WTC11 (cell line): Measurements from ENCODE around the gene GASK1A. TPM values are rescaled to one million over a fixed set of nuclear protein-coding genes. Genes with fewer than 3 reads are reported as not detected.

Experiments
- ATAC-seq: fragments of 200-7000 bp; cut with Tn5 transposase; 2 replicates; pipeline ENCODE4 v1.10.0; 2021; ENCODE audit warnings: mild to moderate bottlenecking, moderate library complexity
- CTCF ChIA-PET: fragments of 300-600 bp; sonication (Branson Sonifier 250); formaldehyde crosslinking; loops from one replicate; lab custom pipeline; 2021; ENCODE audit warnings: antibody characterized with exemption; lab: Charles Lee
- POLR2A ChIA-PET: fragments of 350-600 bp; sonication (Branson Sonifier 250); formaldehyde crosslinking; loops from one replicate; lab custom pipeline; 2021; ENCODE audit warnings: antibody characterized with exemption; lab: Charles Lee
- DNase-seq: peaks from one replicate; pipeline ENCODE4 v3.0.0; 2021; ENCODE audit warnings: low spot score
- H3K27ac Mint-ChIP-seq: 2 replicates; pipeline ENCODE4 v1.8.0; 2021; ENCODE audit warnings: mixed read lengths
- H3K27me3 Mint-ChIP-seq: 2 replicates; pipeline ENCODE4 v1.8.0; 2021; ENCODE audit warnings: low read depth, mild to moderate bottlenecking, moderate library complexity, mixed read lengths
- H3K36me3 Mint-ChIP-seq: 2 replicates; pipeline ENCODE4 v1.8.0; 2021; ENCODE audit warnings: mixed read lengths
- H3K4me1 Mint-ChIP-seq: 2 replicates; pipeline ENCODE4 v1.8.0; 2022; ENCODE audit warnings: mixed read lengths
- H3K4me3 Mint-ChIP-seq: 2 replicates; pipeline ENCODE4 v1.8.0; 2021; ENCODE audit warnings: mild to moderate bottlenecking, moderate library complexity, mixed read lengths
- H3K9me3 Mint-ChIP-seq: 2 replicates; pipeline ENCODE4 v1.8.0; 2021; ENCODE audit warnings: mixed read lengths
- AR ChIP-seq: fragments of 250-450 bp; sonication (Bioruptor Pico); IDR thresholded peaks from 2 replicates; pipeline ENCODE4 v1.9.0; 2021; ENCODE audit warnings: mild to moderate bottlenecking
- ATF2 ChIP-seq: sonication (generic); formaldehyde crosslinking; IDR thresholded peaks from 2 replicates; pipeline ENCODE4 v1.8.1; 2022; ENCODE audit warnings: low read depth, missing genetic modification reagents, borderline replicate concordance
- E2F1 ChIP-seq: sonication (generic); formaldehyde crosslinking; IDR thresholded peaks from 2 replicates; pipeline ENCODE4 v1.8.0; 2022; ENCODE audit warnings: mild to moderate bottlenecking, missing genetic modification reagents
- E2F4 ChIP-seq: sonication (generic); formaldehyde crosslinking; IDR thresholded peaks from 2 replicates; pipeline ENCODE4 v1.8.1; 2022; ENCODE audit warnings: low read depth, mild to moderate bottlenecking, moderate library complexity, missing genetic modification reagents, borderline replicate concordance
- KAT7 ChIP-seq: sonication (generic); formaldehyde crosslinking; IDR thresholded peaks from 2 replicates; pipeline ENCODE4 v1.8.1; 2023; ENCODE audit warnings: missing genetic modification reagents, mild to moderate bottlenecking, borderline replicate concordance
- NR3C1 ChIP-seq: sonication (generic); formaldehyde crosslinking; conservative IDR thresholded peaks from 2 replicates; pipeline ENCODE4 v1.8.1; 2023; ENCODE audit warnings: low read depth, mild to moderate bottlenecking, missing genetic modification reagents
- SMAD4 ChIP-seq: sonication (generic); formaldehyde crosslinking; IDR thresholded peaks from 2 replicates; pipeline ENCODE4 v1.8.0; 2022; ENCODE audit warnings: mild to moderate bottlenecking, missing genetic modification reagents
- TP53 ChIP-seq: sonication (generic); formaldehyde crosslinking; IDR thresholded peaks from 2 replicates; pipeline ENCODE4 v1.8.1; 2023; ENCODE audit warnings: mild to moderate bottlenecking, missing genetic modification reagents
- ZBTB21 ChIP-seq: sonication (generic); formaldehyde crosslinking; IDR thresholded peaks from 2 replicates; pipeline ENCODE4 v1.8.1; 2023; ENCODE audit warnings: mild to moderate bottlenecking, missing genetic modification reagents, borderline replicate concordance
- ZNF671 ChIP-seq: fragments of 250-450 bp; sonication (Bioruptor Pico); IDR thresholded peaks from 2 replicates; pipeline ENCODE4 v1.8.0; 2021; ENCODE audit warnings: mild to moderate bottlenecking
- total RNA-seq: library from RNA; stranded (reverse); gene quantifications from 3 replicates; pipeline ENCODE4 v1.2.3, GENCODE V29; 2021
- TF ChIP-seq, protein P1 (sequence below): sonication (generic); formaldehyde crosslinking; IDR thresholded peaks from 2 replicates; pipeline ENCODE4 v1.8.1; 2022; ENCODE audit warnings: mild to moderate bottlenecking, missing genetic modification reagents, moderate library complexity, borderline replicate concordance
- TF ChIP-seq, protein P2 (sequence below): fragments of 250-450 bp; sonication (Bioruptor Pico); IDR thresholded peaks from 2 replicates; pipeline ENCODE4 v1.9.0; 2021; ENCODE audit warnings: mild to moderate bottlenecking

The GASK1A gene
- total RNA-seq, 1 experiment from 2014 or later, result 9.6 TPM

DNA sequence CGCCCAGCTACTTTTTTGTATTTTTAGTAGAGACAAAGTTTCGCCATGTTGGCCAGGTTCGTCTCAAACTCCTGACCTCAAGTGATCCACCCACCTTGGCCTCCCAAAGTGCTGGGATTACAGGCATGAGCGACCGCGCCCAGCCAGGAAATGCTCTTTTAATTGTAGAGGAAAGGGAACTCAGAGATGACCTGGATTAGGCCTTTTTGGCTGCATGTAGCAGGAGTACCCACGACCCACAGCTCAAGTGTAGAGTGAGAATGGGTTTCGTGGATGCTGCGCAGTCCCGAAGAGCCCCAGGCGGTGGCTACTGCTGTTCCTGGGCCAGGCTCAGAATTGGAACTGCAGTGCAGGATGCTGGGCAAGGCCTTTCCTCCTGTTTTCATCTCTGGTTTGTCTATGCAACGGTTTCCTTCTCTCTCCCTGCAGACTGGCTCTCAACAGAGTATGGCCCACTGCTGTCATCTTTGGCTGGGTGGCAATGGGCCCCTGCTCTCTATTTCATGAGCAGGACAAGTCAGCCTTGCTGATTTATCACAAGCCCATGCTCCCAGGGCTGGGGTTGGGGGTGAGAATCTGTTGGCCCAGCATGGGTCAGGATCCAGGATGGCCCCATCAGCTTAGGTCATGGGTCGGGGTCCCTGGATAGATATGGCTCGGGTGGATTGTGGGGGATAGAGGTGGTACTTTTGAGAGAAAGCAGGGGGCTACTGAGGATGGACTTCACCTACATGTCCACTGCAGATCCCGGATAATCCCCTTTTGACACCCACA lies 51.2 kb downstream of the GASK1A start:
- Mint-ChIP-seq H3K9me3 (peaks cover 9% of the 10 kb centered on the region), H3K27me3 (no peaks in the 10 kb centered on the region), H3K4me1 (peaks cover 5% of the 10 kb centered on the region), H3K36me3 (no peaks in the 10 kb centered on the region), H3K4me3 (no peak overlapping the region), H3K27ac (no peak overlapping the region)
- no peak for TF ChIP-seq NR3C1 (CRISPR knock-in tag)
- TF ChIP-seq AR (CRISPR knock-in tag), result no peak
- no peak for TF ChIP-seq ZBTB21 (CRISPR knock-in tag)
- TF ChIP-seq, protein P1, sequence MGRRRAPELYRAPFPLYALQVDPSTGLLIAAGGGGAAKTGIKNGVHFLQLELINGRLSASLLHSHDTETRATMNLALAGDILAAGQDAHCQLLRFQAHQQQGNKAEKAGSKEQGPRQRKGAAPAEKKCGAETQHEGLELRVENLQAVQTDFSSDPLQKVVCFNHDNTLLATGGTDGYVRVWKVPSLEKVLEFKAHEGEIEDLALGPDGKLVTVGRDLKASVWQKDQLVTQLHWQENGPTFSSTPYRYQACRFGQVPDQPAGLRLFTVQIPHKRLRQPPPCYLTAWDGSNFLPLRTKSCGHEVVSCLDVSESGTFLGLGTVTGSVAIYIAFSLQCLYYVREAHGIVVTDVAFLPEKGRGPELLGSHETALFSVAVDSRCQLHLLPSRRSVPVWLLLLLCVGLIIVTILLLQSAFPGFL, result no peak
- TF ChIP-seq ZNF671 (CRISPR knock-in tag), result no peak
- TF ChIP-seq ATF2 (CRISPR knock-in tag), result no peak
- TF ChIP-seq SMAD4, result no peak
- POLR2A ChIA-PET, result no interaction called here
- DNase-seq (no peak), ATAC-seq (no peak)
- CTCF ChIA-PET, result no interaction called here

DNA sequence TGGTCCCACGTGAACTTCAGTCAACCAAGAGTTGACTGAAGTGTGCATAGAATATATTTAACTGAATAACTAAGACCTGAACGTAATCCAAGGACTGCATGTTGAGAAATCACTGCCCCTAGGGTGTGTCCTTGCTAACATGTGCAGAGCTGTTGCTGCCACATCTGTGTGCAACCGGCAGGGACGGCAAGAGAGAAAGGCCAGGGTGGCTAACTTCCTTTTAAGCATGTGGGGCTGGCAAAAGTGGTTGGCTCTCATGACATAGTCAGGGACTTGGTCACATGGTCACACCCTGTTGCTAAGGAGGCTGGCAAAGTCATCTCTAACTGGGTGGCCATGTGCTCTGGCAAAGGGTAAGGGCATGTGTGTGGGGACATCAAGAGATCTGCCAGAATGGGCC lies 52.4 kb downstream of the GASK1A start:
- Mint-ChIP-seq H3K36me3 (no peaks in the 10 kb centered on the region), H3K27ac (no peak overlapping the region), H3K9me3 (peaks cover 9% of the 10 kb centered on the region), H3K4me1 (no peaks in the 10 kb centered on the region), H3K27me3 (no peaks in the 10 kb centered on the region), H3K4me3 (no peak overlapping the region)
- ChIA-PET CTCF (no interaction called here), POLR2A (no interaction called here)
- DNase-seq (no peak), ATAC-seq (no peak)
- TF ChIP-seq KAT7 (CRISPR knock-in tag), result no peak
- TF ChIP-seq E2F1 (CRISPR knock-in tag), result no peak
- no peak for TF ChIP-seq TP53 (CRISPR knock-in tag)
- TF ChIP-seq, protein P2, sequence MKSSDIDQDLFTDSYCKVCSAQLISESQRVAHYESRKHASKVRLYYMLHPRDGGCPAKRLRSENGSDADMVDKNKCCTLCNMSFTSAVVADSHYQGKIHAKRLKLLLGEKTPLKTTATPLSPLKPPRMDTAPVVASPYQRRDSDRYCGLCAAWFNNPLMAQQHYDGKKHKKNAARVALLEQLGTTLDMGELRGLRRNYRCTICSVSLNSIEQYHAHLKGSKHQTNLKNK (CRISPR knock-in tag), result no peak
- no peak for TF ChIP-seq E2F4 (CRISPR knock-in tag)
